NCI-H446 (cell line): ENCODE data around the gene PYGM.

Source experiments
- DNase-seq, 2 experiments: peaks; one replicate each; lab custom pipeline; 2025; lab: John Stamatoyannopoulos, UW

Gene PYGM

GRCh38 chr11:64735725-64736259 lies 24.0 kb downstream of the PYGM start:
- DNase-seq = no peak

- DNase-seq = no peak
These were observed 24.7 kb downstream of the PYGM start for GRCh38 chr11:64734811-64735724.

- DNase-seq = no peak
These were observed 28.2 kb downstream of the PYGM start for GRCh38 chr11:64731601-64732000.

GRCh38 chr11:64729851-64730382 lies 29.9 kb downstream of the PYGM start:
- DNase-seq = no peak

- DNase-seq = no peak
These were observed 30.9 kb downstream of the PYGM start for GRCh38 chr11:64728757-64729365.

GRCh38 chr11:64726867-64727530 lies 32.8 kb downstream of the PYGM start:
- no peak for DNase-seq

GRCh38 chr11:64726211-64726641 lies 33.5 kb downstream of the PYGM start:
- DNase-seq = no peak

- no peak for DNase-seq
These were observed 34.8 kb downstream of the PYGM start for GRCh38 chr11:64724863-64725532.

GRCh38 chr11:64723907-64724862 lies 35.6 kb downstream of the PYGM start:
- DNase-seq = no peak

- peak; percentile 55 to 88 for DNase-seq
These were observed 36.5 kb downstream of the PYGM start, which contains the start of gene NRXN2 for GRCh38 chr11:64723117-64723906. TSS of gene NRXN2 (minus strand) at chr11:64723197. CDS start at chr11:64713699, 9,498 bp downstream.

- no peak for DNase-seq
These were observed 37.4 kb downstream of the PYGM start for GRCh38 chr11:64722141-64723065.

- no peak for DNase-seq
These were observed 38.4 kb downstream of the PYGM start for GRCh38 chr11:64721359-64721699.

- no peak for DNase-seq
These were observed 39.0 kb downstream of the PYGM start for GRCh38 chr11:64720640-64721358.

- DNase-seq = no peak
These were observed 39.6 kb downstream of the PYGM start for GRCh38 chr11:64720167-64720566.

GRCh38 chr11:64719406-64719805 lies 40.4 kb downstream of the PYGM start:
- DNase-seq = no peak

- DNase-seq = no peak
These were observed 41.0 kb downstream of the PYGM start for GRCh38 chr11:64718780-64719124.

GRCh38 chr11:64718084-64718779 lies 41.5 kb downstream of the PYGM start:
- peak in 1 of 2 experiments; percentile 48 for DNase-seq

- DNase-seq = no peak
These were observed 42.6 kb downstream of the PYGM start for GRCh38 chr11:64717268-64717578.
